BJ (cell line): ENCODE data around the gene KLHL40. TPM values are rescaled to one million over a fixed set of nuclear protein-coding genes. Genes with fewer than 3 reads are reported as not detected.

Experiments
- CTCF ChIA-PET: fragments of 350-600 bp; formaldehyde crosslinking; extraction: SDS; loops from one replicate; lab custom pipeline; 2021; ENCODE audit warnings: antibody characterized with exemption, inconsistent platforms; lab: Yijun Ruan, JAX
- POLR2A ChIA-PET: fragments of 300-600 bp; sonication (Branson Sonifier 250); formaldehyde crosslinking; extraction: SDS; loops from one replicate; lab custom pipeline; 2021; ENCODE audit warnings: antibody characterized with exemption; lab: Charles Lee
- DNase-seq: peaks from one replicate; pipeline ENCODE4 v3.0.0-alpha.2; 2011; ENCODE audit warnings: low read depth
- H3K27me3 ChIP-seq: 2 replicates; pipeline ENCODE4 v1.6.0; 2011; ENCODE audit warnings: low read length; ENCODE audit not compliant: control insufficient read depth, insufficient read depth
- H3K36me3 ChIP-seq: 2 replicates; pipeline ENCODE4 v1.5.1; 2011; ENCODE audit warnings: low read length; ENCODE audit not compliant: control insufficient read depth, insufficient read depth
- H3K4me3 ChIP-seq: 2 replicates; pipeline ENCODE4 v1.5.1; 2011; ENCODE audit warnings: low read depth, mild to moderate bottlenecking, control low read depth, low read length
- polyA plus RNA-seq: library from polyadenylated mRNA; depleted of rRNA; stranded (reverse); fragments of >200 nt; gene quantifications from 2 replicates; pipeline ENCODE4 v1.2.3, GENCODE V29; 2011
- TF ChIP-seq, protein P1 (sequence below): IDR thresholded peaks from 2 replicates; pipeline ENCODE4 v1.5.1; 2011; ENCODE audit warnings: low read depth, mild to moderate bottlenecking, control low read depth, inconsistent platforms, low read length, moderate library complexity; ENCODE audit not compliant: insufficient read depth

Gene KLHL40
- polyA plus RNA-seq, 1 experiment, result not detected

DNA sequence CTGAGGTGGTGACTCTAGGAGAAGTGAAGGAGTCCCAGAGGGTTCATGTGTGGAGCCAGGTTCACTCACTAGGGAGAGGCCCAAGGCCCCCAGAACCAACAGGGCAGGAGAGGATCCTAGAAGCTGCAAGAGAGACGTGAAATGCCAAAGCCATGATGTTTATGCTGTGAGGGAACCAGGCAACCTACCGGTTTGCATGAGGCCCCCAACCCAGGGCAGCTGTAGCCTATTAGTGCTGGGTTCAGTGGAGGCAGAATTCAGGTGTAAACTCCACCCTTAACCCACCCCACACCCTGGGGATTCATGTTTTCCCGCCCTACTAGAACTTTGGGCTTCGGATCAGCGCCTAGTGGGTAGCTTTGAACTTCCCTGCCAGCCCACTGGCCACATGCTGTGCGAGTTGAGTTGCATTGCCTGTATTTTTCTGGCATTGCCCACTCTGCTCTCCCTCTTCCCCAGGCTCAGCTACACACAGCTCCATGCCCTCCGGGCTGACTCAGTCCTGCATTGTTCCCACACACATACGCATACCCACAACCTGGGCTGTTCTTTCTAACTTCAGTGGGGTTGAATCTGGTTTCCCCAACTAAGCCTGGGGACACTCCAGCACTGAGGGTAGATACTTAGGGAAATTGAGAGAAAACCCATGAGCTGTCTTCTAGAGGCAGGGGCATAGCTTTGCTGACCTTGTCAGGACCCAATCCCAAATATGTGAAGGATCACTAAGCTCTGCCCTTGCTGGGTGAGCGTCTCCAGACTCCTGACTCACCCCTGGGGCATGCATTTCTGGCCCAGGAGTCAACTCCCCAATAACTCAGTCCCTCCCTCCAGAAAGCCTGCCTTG is 33.9 kb upstream of the KLHL40 start:
- H3K36me3 ChIP-seq, result peaks cover 9% of the 10 kb centered on the region
- ChIA-PET CTCF (interaction anchor here (0.8 to 2.1 kb wide), 10 partner anchors 9 to 192 kb away, joined by 3 to 7 read pairs (median 3); partner anchors contain the start of gene NKTR), POLR2A (no interaction called here)
- TF ChIP-seq, protein P1, sequence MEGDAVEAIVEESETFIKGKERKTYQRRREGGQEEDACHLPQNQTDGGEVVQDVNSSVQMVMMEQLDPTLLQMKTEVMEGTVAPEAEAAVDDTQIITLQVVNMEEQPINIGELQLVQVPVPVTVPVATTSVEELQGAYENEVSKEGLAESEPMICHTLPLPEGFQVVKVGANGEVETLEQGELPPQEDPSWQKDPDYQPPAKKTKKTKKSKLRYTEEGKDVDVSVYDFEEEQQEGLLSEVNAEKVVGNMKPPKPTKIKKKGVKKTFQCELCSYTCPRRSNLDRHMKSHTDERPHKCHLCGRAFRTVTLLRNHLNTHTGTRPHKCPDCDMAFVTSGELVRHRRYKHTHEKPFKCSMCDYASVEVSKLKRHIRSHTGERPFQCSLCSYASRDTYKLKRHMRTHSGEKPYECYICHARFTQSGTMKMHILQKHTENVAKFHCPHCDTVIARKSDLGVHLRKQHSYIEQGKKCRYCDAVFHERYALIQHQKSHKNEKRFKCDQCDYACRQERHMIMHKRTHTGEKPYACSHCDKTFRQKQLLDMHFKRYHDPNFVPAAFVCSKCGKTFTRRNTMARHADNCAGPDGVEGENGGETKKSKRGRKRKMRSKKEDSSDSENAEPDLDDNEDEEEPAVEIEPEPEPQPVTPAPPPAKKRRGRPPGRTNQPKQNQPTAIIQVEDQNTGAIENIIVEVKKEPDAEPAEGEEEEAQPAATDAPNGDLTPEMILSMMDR, result no peak
- no peaks in the 10 kb centered on the region for H3K27me3 ChIP-seq
- peak; percentile 26 for DNase-seq
- H3K4me3 ChIP-seq, result no peak overlapping the region

DNA sequence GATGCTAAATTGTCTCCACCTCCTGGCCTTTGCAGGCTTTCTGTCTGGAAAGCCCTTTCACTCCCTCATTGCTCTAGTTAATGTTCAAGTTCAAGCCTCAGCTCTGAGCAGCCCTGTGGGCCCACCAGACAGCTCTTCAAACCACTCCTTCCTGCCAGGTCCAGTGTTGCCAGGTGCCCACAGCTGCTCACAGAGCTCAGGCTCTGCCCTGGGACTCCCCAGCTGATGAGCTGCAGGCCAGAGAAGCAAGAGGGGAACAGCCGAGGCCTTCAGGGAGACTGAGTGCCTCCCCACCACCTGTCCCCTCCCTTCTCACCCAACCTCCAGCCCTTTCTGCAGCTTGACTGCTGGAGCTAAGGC is 33.1 kb upstream of the KLHL40 start:
- peaks cover 6% of the 10 kb centered on the region for H3K36me3 ChIP-seq
- DNase-seq, result no peak
- peak overlapping the region; percentile 21 for H3K4me3 ChIP-seq
- POLR2A ChIA-PET, result no interaction called here
- CTCF ChIA-PET, result interaction anchor here (0.8 to 2.1 kb wide), 11 partner anchors 9 to 191 kb away, joined by 3 to 7 read pairs (median 3); partner anchors contain the start of gene NKTR
- TF ChIP-seq, protein P1, result no peak
- H3K27me3 ChIP-seq, result no peaks in the 10 kb centered on the region

DNA sequence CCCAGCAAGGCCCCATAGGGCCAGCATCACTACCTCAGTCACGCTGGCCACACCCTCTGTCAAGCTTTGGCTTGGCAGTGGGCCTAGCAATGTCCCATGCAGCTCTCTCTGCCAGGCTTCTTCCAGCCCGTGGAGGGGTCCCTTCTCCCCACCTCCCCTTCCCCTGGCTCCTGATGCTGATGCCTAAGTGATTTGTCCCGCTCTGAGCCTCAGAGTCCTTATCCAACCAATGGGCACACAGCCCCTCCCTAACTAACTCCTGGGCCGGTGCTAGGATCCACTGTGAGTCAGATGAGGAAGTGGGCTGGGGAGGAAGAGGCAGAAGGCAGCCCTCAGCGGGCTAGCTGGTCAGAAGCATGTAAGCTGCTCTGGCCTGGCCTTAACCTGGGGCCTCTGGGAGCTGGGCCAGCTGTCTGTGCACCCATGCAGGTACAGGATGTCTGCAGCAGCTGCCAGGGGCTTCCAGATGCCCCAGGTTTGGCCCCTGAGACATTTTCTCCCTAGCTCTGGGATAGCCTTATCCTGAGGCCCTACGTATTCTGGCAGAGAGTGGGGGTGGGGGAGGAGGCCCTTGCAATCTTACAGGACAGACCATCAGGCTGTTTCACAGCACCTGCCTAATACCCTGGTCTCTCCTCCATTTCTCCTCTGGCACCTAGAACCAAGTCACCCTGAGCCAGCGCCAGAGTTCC is 32.6 kb upstream of the KLHL40 start:
- Histone ChIP-seq H3K4me3 (peak overlapping the region; percentile 74), H3K27me3 (no peaks in the 10 kb centered on the region), H3K36me3 (peaks cover 6% of the 10 kb centered on the region)
- POLR2A ChIA-PET, result no interaction called here
- no peak for DNase-seq
- TF ChIP-seq, protein P1, result no peak
- CTCF ChIA-PET, result interaction anchor here (0.8 to 1.6 kb wide), 9 partner anchors 8 to 190 kb away, joined by 3 to 7 read pairs (median 3); no protein-coding TSS in a partner anchor

DNA sequence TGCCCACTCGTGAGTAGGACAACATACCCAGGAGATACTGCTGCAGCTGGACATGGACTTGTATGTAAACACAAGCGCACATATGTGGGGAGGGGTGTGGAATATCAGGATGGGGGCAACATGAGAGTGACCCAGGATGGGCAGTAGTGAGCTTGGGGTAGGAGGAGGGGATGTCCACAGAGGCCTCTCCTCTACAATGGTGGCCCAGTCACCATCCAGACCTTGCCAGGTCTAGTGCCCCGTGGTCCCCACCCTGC is 32.1 kb upstream of the KLHL40 start:
- Histone ChIP-seq H3K4me3 (peak overlapping the region; percentile 74), H3K36me3 (peaks cover 8% of the 10 kb centered on the region), H3K27me3 (no peaks in the 10 kb centered on the region)
- no peak for DNase-seq
- TF ChIP-seq, protein P1, result no peak
- ChIA-PET POLR2A (interaction anchor here (0.6 kb wide), 1 partner anchor 574 kb away, joined by 3 read pairs; no protein-coding TSS in a partner anchor), CTCF (interaction anchor here (0.8 to 1.5 kb wide), 3 partner anchors 12 to 127 kb away, joined by 3 to 4 read pairs (median 3); no protein-coding TSS in a partner anchor)
